ENCODE measurements around the gene GRID1.
"Not testable (repeated sequence)": the region's sequence is repeated elsewhere in the genome, so short reads cannot be mapped to it uniquely, and the experiment has no call there.

GRID1 gene

DNA sequence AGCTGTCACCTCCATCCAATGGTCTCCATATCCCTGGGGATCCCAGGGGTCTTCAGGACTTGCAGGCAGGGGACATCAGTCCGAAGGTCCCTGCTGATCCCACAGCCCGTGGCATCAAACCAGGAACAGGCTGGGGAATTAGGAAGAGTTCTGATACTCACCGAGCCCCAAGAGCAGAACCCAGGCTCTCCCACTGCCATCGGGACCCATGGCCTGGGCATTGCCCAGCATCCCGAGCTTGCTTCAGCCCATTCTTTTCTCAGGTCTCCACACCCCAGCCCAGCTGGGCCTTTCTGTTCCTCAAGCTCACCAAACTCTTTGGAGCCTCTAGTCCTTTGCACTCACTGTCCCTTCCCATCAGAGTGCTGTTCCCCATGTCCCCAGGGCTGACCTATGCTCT is 280.9 kb downstream of the GRID1 start:
- Mint-ChIP-seq H3K27ac (no peak overlapping the region), H3K4me3 (no peak overlapping the region), H3K4me1 (no peaks in the 10 kb centered on the region), H3K36me3 (no peaks in the 10 kb centered on the region), H3K9me3 (no peaks in the 10 kb centered on the region), H3K27me3 (peaks cover 20% of the 10 kb centered on the region)
- ATAC-seq (ENCODE audit: low read depth) (no peak), DNase-seq (ENCODE audit: low spot score in 2 of 2) (no peak)

DNA sequence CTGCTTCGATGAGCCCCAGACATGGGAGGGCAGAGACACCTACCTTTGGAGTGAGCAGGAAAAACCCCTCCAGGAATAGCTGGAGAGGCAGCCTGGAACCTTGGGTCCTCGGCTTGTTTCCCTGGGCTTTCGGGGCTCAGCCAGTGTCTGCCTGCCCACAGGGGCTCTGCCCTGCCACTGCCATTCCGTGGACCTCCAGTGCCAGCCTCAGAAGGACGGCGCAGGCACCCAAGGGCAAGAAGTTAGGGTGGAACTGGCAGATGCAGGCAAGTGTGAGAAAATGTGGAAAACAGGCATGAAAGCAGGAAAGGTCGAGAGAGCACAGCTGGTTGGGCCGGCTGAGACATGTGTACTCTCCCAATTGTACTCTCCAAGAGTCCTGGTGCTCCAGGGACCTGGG is 281.5 kb downstream of the GRID1 start:
- ATAC-seq (ENCODE audit: low read depth) (no peak), DNase-seq (ENCODE audit: low spot score in 2 of 2) (no peak)
- Mint-ChIP-seq H3K4me3 (no peak overlapping the region), H3K27me3 (peaks cover 16% of the 10 kb centered on the region), H3K4me1 (no peaks in the 10 kb centered on the region), H3K9me3 (no peaks in the 10 kb centered on the region), H3K36me3 (no peaks in the 10 kb centered on the region), H3K27ac (no peak overlapping the region)

- Mint-ChIP-seq H3K27ac (no peak overlapping the region), H3K9me3 (no peaks in the 10 kb centered on the region), H3K27me3 (peaks cover 18% of the 10 kb centered on the region), H3K4me1 (no peaks in the 10 kb centered on the region), H3K4me3 (no peak overlapping the region), H3K36me3 (no peaks in the 10 kb centered on the region)
- DNase-seq (ENCODE audit: low spot score in 2 of 2) (no peak), ATAC-seq (ENCODE audit: low read depth) (no peak)
These were observed 282.0 kb downstream of the GRID1 start for GRCh38 chr10:86084585-86084984.

DNA sequence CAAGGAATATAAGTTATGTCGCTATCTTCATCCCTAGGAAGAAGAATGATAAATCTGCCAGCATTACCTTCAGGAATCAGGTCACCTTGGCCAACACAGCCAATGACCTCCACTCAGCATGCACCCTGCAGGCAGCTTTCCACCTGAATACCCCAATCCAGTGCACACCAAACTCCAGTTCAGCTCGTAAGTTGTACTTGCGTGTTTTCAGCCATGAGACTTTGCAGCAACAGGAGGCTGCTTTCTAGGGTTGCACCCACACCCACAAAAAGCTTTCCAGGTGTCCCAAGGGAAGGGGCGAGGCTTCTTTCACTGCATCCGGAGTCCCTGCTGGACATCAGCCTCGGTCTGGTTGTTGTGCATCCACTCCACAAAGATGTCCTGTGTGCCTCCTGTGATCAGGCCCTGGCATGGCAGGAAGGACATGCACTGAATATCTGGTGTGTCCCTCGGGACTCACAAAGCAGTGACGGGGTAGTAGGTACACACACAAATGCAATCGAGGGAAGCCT is 282.9 kb downstream of the GRID1 start:
- Mint-ChIP-seq H3K4me1 (no peaks in the 10 kb centered on the region), H3K36me3 (no peaks in the 10 kb centered on the region), H3K4me3 (no peak overlapping the region), H3K27me3 (peaks cover 16% of the 10 kb centered on the region), H3K9me3 (no peaks in the 10 kb centered on the region), H3K27ac (no peak overlapping the region)
- ATAC-seq (ENCODE audit: low read depth) (no peak), DNase-seq (ENCODE audit: low spot score in 2 of 2) (no peak)

DNA sequence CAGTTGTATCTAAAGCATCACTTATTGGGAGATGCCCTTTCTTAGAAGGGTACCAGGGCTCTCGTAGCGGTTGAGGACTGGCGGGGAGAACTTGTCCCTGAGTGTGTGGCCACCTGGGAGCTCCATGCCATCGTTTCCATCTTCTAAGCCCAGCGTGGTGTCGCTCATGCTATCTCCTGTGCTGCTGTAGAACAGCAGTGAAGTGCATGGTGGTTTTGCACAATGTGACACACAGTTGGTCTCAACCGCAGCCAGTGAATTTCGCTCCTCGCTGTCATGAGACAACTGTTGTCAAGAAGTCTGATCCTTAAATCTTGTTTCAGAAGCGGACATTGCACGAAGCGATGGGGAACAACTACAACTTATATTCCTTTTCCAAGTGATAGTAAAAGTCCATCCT is 283.4 kb downstream of the GRID1 start:
- Mint-ChIP-seq H3K27me3 (peaks cover 18% of the 10 kb centered on the region), H3K36me3 (no peaks in the 10 kb centered on the region), H3K4me3 (no peak overlapping the region), H3K9me3 (no peaks in the 10 kb centered on the region), H3K4me1 (no peaks in the 10 kb centered on the region), H3K27ac (no peak overlapping the region)
- DNase-seq (ENCODE audit: low spot score in 2 of 2), result no peak
- no peak for ATAC-seq (ENCODE audit: low read depth)

DNA sequence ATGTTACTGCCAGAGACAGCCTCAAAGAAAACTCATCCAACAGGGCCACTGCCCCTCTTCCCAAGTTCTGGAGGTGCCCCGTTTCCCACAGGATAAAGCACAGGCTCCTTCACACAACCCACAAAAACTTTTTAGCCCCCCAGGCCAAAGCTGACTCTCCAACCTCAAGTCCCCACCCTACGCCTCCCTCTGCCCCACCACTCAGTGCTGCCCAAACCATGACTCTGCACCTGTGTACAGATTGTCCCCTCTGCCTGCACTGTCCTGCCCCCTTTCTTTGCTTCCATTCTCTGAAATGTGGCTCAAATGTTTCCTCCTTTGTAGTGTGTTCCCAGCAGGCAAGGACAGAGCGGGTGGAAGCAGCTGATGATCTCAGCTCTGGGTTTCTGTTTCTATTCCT is 284.0 kb downstream of the GRID1 start:
- DNase-seq (ENCODE audit: low spot score in 2 of 2) (no peak), ATAC-seq (ENCODE audit: low read depth) (no peak)
- Mint-ChIP-seq H3K4me1 (no peaks in the 10 kb centered on the region), H3K27ac (no peak overlapping the region), H3K27me3 (peaks cover 17% of the 10 kb centered on the region), H3K9me3 (no peaks in the 10 kb centered on the region), H3K4me3 (no peak overlapping the region), H3K36me3 (no peaks in the 10 kb centered on the region)

GRCh38 chr10:86079088-86079487 is 287.5 kb downstream of the GRID1 start:
- Mint-ChIP-seq H3K27ac (no peak overlapping the region), H3K27me3 (peaks cover 18% of the 10 kb centered on the region), H3K4me3 (no peak overlapping the region), H3K36me3 (no peaks in the 10 kb centered on the region), H3K4me1 (peaks cover 3% of the 10 kb centered on the region), H3K9me3 (peaks cover 3% of the 10 kb centered on the region)
- no peak for ATAC-seq (ENCODE audit: low read depth)
- no peak for DNase-seq (ENCODE audit: low spot score in 2 of 2)

DNA sequence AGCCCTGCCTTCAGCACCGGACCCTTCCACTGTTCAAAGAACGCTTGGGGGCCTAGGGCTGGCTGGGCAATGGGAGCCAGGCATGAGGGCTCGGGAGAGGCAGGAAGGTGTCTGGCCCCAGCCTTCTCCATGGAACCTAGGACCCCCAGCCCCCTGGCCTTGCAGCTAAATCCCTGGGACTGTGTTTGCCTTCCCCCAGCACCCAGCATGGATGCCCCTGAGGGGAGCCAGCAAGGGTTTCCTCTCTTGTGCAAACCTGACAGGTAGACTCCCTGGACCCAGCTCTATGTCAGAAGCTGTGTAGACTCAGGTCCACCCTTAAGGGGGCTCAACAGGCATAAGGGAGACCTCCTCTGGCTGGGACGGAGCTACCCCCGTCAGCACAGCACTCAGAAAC is 288.0 kb downstream of the GRID1 start:
- Mint-ChIP-seq H3K4me1 (peaks cover 3% of the 10 kb centered on the region), H3K36me3 (no peaks in the 10 kb centered on the region), H3K4me3 (no peak overlapping the region), H3K27ac (no peak overlapping the region), H3K27me3 (peaks cover 17% of the 10 kb centered on the region), H3K9me3 (peaks cover 3% of the 10 kb centered on the region)
- ATAC-seq (ENCODE audit: low read depth) (no peak), DNase-seq (ENCODE audit: low spot score in 2 of 2) (no peak)

DNA sequence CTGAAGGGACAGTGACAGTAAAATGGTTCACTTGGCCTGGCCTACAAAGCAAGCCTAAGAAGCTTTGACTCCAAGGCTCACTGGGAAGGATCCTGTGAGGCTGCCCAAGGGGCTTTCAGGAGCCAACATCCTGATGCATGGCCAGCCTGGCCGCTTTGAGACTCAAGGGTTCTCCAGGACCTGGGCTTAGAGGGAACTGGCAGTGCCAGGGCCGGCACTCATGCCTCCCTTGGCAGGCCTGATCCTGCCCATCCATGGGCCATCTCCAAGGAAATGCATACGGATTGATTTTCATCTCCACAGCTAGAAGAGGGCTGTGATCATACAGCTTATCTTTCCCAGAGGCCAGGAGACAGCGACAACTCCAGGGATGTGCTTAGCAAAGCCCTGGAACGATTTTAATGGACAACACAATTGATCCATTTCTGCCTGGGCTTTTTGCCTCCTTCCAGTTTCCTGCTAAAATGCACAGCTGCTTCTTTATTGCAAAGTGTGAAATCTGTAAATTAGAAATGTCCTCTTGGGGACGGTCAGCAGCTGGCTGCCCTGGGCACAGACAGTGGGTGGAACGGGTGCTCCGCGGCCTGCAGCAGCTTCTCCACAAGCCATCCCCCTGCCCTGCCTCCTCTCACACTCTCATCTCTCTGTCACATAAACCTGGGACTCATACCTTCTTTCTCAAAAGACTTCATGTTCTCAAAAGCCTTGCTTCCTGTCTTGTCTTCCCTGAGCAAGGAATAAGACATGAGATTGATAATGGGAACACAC is 288.5 kb downstream of the GRID1 start:
- no peak for ATAC-seq (ENCODE audit: low read depth)
- Mint-ChIP-seq H3K36me3 (no peaks in the 10 kb centered on the region), H3K27me3 (peaks cover 17% of the 10 kb centered on the region), H3K27ac (no peak overlapping the region), H3K4me1 (peaks cover 3% of the 10 kb centered on the region), H3K9me3 (peaks cover 3% of the 10 kb centered on the region), H3K4me3 (no peak overlapping the region)
- no peak for DNase-seq (ENCODE audit: low spot score in 2 of 2)

DNA sequence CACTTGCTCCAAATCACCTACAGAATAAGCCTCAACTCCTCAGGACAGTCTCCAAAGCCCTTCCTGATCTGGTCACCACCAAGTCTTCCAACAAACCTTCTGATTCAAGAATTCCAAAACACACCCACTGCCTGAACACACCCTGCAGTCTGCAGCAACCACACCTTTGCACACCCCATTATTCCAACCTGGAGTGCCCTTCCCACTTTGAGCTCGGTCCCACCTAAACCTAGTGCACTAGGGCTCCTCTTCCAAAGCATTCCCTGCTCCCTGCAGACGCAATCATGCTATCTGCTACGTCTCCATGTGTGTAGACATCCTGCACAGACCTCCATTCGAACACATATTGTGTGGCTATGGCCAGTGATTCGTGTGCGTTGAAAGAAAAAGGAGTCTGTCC is 289.3 kb downstream of the GRID1 start:
- H3K27me3 Mint-ChIP-seq, result peaks cover 17% of the 10 kb centered on the region
- H3K4me1 Mint-ChIP-seq, result peaks cover 3% of the 10 kb centered on the region
- no peak overlapping the region for H3K27ac Mint-ChIP-seq
- H3K9me3 Mint-ChIP-seq, result peaks cover 3% of the 10 kb centered on the region
- ATAC-seq (ENCODE audit: low read depth) (no peak), DNase-seq (ENCODE audit: low spot score in 2 of 2) (no peak)
- H3K4me3 Mint-ChIP-seq, result no peak overlapping the region
- H3K36me3 Mint-ChIP-seq, result no peaks in the 10 kb centered on the region

DNA sequence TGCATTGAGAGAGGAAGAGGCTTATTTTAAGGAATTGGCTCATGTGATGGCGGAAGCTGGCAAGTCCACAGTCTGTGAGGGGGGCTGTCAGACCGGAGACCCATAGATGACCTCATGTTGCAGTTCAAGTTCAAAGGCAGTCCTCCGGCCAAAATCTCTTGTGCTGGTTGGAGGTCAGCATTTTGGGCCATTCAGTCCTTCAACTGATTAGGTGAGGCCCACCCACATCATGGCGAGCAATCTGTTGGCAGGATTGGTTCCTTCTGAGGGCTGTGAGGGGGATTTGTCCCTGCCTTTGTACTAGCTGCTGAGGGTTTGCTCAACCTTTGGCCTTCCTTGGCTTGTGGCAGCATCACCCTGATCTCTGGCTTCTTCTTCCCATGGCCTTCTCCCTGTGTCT is 290.1 kb downstream of the GRID1 start:
- not testable (repeated sequence) for H3K4me1 Mint-ChIP-seq; H3K9me3 Mint-ChIP-seq; ATAC-seq (ENCODE audit: low read depth); H3K36me3 Mint-ChIP-seq; H3K4me3 Mint-ChIP-seq; DNase-seq (ENCODE audit: low spot score in 2 of 2); H3K27ac Mint-ChIP-seq
- peaks cover 17% of the 10 kb centered on the region for H3K27me3 Mint-ChIP-seq

DNA sequence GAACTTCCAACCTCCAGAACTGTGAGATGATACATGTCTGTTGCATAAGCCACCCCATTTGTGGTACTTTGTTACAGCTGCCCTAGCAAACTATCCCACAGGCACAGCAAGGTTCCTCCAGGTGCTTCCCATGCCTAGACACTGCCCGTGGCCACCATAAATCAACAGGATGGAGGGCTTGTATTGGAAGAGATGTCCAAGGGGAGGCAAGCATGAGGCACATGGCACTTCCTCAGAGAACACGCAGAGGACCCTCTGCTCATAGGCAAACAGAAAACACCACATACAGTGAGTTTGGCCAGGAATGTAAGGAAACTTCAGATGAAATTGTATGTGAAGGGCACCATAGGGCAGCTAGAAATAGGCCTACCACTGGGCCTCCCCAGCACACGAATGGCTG is 291.1 kb downstream of the GRID1 start:
- Mint-ChIP-seq H3K27me3 (peaks cover 15% of the 10 kb centered on the region), H3K36me3 (no peaks in the 10 kb centered on the region), H3K4me1 (peaks cover 8% of the 10 kb centered on the region), H3K9me3 (peaks cover 3% of the 10 kb centered on the region), H3K4me3 (no peak overlapping the region), H3K27ac (no peak overlapping the region)
- DNase-seq (ENCODE audit: low spot score in 2 of 2) (no peak), ATAC-seq (ENCODE audit: low read depth) (no peak)

- ATAC-seq (ENCODE audit: low read depth), result no peak
- Mint-ChIP-seq H3K36me3 (no peaks in the 10 kb centered on the region), H3K27me3 (peaks cover 13% of the 10 kb centered on the region), H3K9me3 (peaks cover 3% of the 10 kb centered on the region), H3K4me1 (peaks cover 8% of the 10 kb centered on the region), H3K4me3 (no peak overlapping the region), H3K27ac (no peak overlapping the region)
- DNase-seq (ENCODE audit: low spot score in 2 of 2), result no peak
These were observed 292.3 kb downstream of the GRID1 start for GRCh38 chr10:86074294-86074693.

DNA sequence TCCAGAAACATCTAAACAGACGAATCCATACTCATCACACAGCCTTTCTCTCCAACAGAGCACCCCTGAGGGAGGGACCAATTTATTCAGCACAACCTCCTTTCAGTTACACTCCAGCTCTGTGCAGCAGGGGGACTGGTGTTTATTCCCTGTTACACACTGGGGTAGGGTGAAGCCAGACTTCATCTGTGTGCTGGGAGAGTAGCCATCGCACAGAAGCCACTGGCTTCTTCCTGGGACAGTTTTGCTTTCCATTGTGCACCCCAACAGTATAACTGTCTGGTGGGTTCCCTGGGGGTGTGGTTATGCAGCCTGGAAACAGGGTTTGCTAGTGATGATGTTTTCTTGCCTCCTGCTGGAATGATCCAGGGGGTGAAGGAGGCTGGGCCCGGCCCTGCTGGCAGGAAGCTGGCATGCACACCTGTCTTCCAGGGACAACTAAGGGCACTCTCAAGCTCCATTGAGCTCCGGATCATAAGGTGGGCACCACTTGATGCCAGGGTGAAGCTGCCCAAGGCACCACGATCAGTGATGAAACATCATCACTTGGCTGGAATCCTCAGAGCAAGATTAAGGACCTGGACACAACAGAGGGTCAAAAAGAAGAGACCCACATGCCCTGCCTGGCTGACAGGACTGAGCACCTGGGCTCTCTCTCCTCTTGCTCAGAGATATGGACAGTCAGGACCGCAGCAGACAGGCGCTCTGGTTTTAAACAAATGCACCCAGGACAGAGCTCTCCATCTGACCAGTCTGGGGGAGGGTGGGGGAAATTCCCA is 293.2 kb downstream of the GRID1 start:
- H3K27ac Mint-ChIP-seq, result no peak overlapping the region
- peaks cover 3% of the 10 kb centered on the region for H3K9me3 Mint-ChIP-seq
- ATAC-seq (ENCODE audit: low read depth) (no peak), DNase-seq (ENCODE audit: low spot score in 2 of 2) (no peak)
- no peak overlapping the region for H3K4me3 Mint-ChIP-seq
- H3K36me3 Mint-ChIP-seq, result no peaks in the 10 kb centered on the region
- peaks cover 15% of the 10 kb centered on the region for H3K27me3 Mint-ChIP-seq
- peaks cover 8% of the 10 kb centered on the region for H3K4me1 Mint-ChIP-seq
